HG03108 (cell line): ENCODE results near the gene GEMIN4.
"Not testable (repeated sequence)": the region's sequence is repeated elsewhere in the genome, so short reads cannot be mapped to it uniquely, and the experiment has no call there.

ENCODE experiments used
- ATAC-seq: cut with Tn5 transposase; IDR thresholded peaks from one replicate; pipeline ENCODE4 v1.9.1; 2021; ENCODE audit warnings: moderate library complexity; ENCODE audit not compliant: unreplicated experiment

Gene GEMIN4

DNA sequence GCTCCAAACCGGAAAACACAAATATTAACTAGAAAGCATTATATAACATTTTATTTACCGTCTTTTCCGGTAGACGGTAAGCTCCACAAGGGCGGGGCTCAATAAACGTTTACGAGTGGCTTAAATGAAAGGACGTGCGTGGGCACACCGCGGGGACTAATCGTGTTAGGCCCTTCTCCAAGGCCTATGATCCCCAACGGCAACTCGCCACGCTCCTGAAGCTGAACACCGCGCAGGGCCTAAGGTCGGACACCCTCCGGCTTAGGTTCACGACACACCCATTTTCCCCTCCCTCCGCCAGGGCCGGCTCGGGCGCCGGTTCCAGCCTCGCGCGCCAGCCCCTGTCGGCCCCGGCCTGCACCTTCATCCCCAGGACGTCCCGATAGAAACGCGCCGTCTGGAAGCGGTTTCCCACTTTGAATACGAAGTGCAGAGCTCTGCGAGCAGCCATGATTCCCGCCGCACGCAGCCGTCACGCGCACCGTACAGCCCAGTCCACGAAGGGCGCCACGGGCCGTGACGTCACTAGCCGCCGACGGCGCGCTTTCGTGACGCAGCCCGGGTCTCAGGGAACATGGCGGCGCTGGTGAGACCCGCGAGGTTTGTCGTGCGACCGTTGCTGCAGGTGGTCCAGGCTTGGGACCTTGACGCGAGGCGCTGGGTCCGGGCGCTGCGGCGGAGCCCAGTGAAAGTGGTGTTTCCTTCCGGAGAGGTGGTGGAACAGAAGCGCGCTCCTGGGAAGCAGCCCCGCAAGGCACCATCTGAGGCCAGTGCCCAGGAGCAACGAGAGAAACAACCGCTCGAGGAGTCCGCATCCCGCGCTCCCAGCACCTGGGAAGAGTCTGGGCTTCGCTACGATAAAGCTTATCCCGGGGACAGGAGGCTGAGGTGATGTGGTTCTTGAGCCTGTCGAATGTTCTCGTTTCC, 30.0 kb upstream of the GEMIN4 start, which contains the start of the genes GLOD4 and MRM3:
Gene GLOD4, minus strand, starts transcription at position 476 of the 927 bp plus-strand sequence. Its CDS starts 25 bp downstream, at position 451.
Gene MRM3, plus strand, starts transcription at position 549 of the 927 bp plus-strand sequence. Its CDS starts 26 bp downstream, at position 575.
- peak; percentile 74 for ATAC-seq

DNA sequence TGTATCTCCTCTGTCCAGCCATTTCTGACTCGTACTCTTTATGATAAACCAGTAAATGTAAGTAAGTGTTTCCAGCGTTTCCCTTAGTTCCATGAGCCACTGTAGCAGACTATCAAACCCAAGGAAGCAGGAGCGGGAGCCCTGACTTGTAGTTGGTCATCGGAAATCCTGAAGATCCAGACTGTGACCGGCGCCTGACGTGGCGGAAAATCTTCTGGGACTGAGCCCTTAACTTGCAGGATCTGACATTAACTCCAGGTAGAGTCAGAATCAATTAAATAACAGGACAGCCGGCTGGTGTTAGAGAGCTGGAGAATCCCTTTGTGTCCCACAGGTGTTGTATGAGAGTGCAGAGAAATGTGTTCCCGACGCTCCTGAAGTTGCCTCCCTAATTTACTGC, 26.0 kb upstream of the GEMIN4 start:
- ATAC-seq, result no peak

DNA sequence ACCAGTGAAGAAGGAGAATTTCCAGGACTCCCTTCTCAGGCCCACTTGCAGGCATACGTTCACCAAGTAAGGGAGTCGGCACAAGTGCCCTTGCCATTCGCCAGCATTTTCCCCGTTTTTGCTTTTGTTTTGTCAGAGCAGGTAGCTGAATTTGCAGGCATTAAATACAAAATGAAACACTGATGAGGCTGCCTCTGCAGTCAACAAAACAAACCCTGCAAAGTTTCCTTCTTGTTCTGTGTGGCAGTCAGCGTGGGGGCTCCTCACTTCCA, 22.2 kb upstream of the GEMIN4 start:
- no peak for ATAC-seq

DNA sequence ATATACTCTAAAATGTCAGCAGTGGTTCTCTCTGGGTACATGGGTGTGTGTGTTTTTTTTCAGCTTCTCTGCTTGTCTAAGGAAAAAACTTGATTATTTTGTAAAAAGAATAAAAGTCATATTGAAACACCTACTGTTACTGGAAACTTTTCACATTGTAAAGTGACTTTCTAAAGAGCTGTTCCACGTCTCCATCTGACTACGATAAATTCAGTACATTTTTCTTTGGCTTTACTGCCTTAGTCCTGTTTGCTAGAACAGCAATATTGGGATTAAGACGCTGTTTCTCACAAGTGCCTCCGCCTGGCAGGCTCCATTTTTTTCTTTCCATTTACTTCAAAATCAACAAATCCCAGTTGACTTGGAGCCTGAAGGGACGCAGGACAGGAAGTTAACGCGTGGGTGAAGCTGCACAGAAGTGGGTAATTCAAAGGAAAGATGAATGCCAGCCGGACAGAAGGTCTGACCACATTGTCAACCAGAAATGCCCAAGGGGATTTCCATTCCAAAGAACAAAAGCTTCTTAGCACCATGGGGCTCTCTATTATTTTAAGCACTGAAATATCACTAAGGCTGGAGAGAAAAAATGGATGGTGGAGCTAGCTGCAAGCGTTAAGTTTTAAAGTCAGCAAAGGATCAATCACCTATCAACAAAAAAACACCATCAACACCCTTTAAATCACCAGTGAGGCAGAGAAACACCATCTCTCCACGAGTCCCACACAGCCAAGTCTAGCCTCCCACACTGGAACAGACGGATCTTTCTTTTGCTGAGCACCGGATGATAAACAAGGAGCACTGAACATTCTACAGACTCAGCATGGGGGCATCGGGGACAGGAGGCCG, 21.6 kb upstream of the GEMIN4 start:
- ATAC-seq, result no peak

DNA sequence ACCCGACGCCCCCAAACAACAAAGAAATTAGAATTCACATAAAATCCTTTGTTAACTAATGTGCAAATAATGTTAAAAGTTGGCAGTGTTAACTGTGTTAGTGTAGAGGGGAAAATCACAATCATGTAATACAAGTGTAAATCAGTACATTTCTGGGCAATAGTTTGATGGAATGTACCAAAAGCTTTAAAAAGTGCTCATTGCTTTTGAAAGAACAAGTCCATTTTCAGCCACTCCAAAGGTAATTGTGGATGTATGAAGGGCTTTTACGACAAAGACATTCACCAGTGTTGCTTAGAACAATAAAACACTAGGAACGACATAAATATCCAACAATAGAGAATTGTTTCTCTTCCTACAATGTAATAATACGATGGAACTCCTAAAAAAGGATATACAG, 21.0 kb upstream of the GEMIN4 start:
- no peak for ATAC-seq

DNA sequence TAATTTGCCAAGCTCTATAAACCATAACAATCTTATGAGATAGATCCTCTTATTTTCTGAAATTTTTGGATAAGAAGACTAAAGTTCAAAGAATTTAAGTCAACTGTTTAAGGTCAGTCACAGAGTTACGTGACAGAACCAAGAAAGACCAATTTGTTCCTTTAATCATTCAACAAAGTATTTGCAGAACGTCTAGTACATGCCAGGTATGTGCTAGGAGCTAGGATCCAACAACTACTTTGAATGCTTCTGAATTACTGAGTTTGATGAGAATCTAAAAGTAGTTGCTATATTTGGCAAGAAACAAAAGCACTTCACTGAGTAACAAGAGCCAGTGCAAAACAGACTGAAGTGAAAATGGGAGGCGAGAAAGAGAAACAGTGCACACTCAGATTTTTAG, 15.0 kb upstream of the GEMIN4 start:
- ATAC-seq, result no peak

DNA sequence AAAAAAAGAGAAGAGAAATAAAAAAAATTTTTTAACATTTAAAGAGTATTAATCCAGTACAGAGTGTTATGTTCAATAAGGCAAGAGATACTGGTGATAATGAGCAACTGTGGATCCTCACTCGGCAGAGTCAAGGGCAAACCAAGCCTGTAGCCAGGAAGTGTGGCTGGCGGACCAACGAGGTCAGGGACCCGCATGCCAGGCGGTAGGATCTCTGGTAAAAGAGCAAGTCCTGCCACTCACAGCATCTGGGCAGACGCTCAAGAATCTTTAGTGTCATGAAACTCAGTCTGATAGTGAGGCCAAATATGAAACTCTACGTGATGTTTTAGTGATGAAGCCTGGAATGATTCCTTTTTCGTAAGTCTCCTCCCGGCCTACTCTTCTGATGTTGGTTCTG, 8.3 kb upstream of the GEMIN4 start:
- no peak for ATAC-seq

DNA sequence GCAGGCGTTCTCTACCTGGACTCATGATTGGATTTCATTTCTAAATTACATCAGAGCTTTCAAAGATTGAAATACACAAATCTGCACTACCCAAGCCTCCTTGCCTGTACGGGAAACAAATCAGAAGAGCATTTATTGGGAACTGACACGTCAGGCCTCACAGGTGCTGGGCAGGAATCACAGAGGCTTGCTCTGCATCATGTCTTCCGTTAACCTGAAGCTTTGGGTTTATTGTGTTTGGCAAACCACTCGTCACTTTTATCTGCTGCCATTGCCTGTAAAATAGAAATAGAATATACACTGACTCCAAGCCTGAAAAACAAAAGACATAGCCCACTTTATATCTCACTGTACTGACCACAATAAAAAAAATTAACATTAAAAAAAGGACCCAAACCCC, 7.9 kb upstream of the GEMIN4 start:
- no peak for ATAC-seq

DNA sequence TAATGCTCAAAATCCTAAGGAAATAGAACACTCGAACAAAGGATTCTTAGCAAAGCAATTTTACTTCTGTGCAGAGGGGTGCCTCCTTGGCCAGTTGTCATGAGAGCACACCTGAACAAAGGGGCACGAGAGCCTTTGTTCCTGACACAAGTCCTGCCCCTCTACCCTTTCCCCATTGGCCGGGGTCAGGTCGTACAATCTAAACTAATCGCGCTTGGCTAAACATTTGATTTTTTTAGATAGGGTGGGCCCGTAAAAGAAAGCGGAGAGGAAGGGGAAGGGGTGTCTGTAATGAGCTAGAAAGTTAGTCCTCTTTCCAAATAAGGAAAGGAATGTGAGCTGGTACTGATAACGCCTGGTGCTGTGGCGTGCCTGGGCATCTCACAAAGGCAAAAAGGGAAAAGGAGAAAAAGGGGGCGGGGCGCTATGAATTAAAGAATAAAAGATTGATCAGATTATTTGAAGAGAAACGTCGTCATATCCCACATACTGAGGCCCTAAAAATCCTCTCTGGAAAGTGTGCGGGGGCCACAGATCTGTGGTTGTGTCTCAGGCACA, 4.0 kb upstream of the GEMIN4 start:
- ATAC-seq, result not testable (repeated sequence)

DNA sequence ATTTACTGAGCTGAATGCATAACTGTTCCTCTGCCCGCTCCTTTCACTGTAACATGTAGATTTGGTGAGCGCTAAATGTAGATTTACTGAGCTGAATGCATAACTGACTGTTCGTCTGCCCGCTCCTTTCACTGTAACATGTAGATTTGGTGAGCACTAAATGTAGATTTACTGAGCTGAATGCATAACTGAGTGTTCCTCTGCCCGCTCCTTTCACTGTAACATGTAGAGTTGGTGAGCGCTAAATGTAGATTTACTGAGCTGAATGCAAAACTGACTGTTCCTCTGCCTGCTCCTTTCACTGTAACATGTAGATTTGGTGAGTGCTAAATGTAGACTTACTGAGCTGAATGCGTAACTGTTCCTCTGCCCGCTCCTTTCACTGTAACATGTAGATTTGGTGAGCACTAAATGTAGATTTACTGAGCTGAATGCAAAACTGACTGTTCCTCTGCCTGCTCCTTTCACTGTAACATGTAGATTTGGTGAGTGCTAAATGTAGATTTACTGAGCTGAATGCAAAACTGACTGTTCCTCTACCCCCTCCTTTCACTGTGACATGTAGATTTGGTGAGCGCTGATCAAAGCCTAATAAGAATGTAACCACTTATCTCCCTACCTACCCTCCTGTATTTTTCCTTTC, 3.4 kb upstream of the GEMIN4 start:
- ATAC-seq, result not testable (repeated sequence)

DNA sequence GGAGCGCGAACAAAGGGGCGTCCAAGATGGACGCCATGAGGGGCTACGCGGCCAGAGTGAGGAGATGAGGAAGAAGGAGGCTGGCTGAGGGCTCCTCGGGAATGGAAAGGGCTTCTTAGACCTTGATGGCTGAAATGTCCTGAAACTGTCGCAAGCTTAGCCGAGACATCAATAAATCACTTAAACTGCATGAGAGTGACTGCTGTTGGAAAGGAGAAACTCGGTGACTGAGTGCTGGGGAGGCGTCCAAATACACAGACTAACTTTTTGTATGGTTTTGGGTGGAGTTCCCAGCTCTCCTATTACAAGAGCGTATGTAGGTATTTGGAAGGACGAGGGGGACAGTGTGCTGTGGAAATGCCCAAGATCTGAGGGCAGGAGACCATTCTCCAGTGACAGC, 1.4 kb upstream of the GEMIN4 start:
- no peak for ATAC-seq

DNA sequence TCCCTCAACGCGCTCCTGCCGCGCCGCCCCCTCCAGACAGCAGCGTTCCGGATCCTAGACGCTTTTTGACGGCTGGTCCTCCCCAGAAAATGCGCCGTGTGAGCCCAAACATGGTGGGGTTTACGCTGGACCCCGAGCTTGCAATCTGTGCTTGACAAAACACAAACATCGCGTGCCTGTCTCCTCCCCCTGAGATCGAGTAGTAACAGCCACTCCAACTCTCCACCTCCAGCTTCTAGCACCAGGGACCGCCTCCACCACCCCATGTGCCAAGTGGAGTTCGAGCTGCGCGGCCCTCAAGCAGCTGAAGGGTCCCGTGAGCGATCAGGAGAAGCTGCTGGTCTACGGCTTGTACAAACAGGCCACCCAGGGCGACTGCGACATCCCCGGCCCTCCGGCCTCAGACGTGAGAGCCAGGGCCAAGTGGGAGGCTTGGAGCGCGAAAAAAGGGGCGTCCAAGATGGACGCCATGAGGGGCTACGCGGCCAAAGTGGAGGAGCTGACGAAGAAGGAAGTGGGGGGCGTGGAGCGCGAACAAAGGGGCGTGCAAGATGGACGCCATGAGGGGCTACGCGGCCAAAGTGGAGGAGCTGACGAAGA, 656 bp upstream of the GEMIN4 start:
- no peak for ATAC-seq

DNA sequence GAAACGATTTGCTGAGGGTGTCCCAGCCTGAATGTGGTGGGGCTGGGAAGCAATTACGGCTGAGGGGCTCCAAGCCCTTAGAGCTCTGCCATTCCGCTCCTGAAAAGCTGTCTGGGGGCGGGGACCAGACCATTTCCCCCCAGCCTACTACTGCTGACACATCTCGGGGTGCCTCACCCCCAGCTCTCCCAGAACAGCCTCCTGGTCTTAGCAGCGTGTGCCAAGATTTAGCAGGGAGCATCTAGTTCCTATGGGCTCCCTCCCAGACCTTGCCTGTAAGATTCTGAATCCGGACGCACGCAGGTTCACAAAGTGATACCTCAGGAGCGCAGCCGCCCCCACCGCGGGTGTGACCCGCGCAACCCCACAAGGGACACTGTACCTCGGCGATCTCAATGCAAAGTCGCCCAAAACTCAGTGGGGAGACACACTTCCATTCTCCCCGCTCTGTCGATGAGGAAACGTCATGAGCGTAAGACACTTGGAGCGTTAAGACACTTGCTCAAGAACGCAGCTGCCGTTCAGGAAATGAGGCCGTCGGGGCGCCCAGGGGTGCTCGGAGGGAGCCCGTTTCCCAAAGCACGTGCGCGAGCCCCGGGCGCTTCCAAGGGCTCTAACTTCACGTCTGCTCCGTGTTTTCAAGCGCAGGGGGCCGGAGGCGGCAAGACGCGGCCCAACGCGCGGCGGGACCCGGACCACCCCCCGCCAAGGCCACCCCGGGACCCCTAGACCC, 629 bp downstream of the GEMIN4 start:
- ATAC-seq, result peak; percentile 24

DNA sequence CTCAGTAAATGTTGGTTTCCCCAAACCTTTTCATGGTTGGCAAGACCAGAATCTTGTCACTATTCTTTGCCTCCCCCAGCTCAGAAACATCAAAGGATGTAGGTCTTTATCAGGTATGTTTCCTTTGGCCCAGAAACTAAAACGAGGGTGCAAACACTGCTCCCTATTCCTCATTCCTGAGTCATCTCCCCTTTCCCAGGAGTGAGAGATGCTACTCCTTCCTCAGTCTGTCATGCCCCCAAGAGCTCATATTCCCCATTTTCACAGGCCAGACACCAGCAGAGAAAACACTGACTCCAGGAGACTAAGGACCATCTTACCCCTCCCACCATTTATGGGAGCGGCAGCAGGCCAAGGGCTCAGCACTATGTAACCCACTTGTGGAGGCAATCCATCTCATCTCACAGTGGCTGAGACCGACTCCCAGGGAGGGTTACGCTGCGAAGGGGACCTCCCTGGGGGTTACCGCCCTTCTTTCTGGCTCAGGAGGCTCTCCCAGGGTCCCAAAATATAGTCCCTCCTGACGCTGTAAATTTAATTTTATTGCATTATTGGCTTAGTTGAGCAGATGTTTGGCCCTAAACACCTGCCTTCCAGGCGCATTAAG, 1.5 kb downstream of the GEMIN4 start:
- ATAC-seq, result no peak

DNA sequence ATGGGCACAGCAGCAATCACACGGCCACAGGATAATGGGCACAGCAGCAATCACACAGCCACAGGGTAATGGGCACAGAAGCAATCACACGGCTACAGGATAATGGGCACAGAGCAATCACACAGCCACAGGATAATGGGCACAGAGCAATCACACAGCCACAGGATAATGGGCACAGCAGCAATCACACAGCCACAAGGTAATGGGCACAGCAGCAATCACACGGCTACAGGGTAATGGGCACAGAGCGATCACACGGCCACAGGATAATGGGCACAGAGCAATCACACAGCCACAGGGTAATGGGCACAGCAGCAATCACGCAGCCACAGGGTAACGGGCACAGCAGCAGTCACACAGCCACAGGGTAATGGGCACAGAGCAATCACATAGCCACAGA, 2.7 kb downstream of the GEMIN4 start:
- ATAC-seq, result not testable (repeated sequence)

DNA sequence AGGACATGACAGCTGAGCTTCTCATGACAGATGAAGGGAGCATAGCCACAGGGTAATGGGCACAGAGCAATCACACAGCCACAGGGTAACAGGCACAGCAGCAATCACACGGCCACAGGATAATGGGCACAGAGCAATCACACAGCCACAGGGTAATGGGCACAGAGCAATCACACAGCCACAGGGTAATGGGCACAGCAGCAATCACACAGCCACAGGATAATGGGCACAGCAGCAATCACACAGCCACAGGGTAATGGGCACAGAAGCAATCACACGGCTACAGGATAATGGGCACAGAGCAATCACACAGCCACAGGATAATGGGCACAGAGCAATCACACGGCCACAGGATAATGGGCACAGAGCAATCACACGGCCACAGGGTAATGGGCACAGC, 3.5 kb downstream of the GEMIN4 start:
- ATAC-seq, result not testable (repeated sequence)

DNA sequence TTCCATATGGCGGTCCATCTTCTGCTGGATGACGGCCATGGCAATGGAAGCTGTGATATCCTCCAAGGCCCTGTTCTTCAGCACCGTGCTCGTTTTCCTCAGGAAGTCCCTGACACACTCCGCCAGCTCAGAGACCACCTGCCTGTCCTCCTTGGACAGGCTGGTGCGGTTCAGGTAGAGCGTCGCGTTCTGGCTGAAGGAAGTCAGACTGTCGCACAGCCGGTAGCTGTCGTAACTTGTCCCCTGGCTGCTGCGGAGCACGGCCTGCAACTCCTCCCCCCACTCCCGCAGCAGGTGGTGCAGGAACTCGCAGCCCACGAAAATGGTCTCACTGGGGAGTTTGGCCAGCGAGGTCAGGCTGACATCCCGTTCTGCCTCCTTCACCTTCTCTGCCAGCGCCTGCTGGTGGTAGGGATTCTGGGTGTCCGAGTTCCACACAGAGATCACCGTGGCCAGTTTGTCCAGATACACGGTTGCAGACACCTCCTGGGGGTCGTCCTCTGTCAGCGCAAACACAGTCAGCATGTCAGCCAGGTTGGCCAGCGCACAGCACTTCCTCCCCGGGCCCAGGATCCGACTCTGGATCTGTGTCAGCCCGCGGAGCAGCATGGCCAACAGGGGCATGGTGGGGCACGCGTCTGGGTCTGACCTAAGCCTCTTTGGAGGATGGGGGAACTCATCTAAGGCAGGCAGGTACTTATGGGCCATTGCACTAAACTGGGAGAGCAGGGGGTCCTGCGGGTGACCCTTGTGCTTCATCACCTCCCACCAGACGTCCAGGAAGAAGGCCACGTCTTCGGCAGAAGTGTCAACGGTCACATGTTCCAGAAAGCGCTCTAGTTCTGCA, 5.1 kb downstream of the GEMIN4 start:
- no peak for ATAC-seq

DNA sequence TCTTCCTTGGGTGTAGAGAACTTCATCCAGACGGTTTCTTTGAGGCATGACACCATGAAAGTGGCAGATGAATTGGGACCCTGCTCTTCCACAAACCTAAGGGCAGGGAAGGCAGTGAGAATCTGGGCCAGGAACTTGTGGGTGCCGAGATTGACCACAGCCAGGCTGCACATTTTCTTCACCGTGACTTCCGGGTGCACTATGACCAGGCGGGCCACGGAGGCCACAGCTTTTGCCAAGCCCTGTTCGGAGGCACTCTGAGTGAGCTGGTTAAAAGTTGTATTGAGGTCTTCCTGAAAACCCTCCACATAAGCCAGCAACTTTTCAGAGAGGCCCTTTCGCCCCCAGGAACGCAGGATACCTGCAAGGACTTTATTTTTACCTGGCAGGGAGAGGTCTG, 5.9 kb downstream of the GEMIN4 start:
- ATAC-seq, result no peak

DNA sequence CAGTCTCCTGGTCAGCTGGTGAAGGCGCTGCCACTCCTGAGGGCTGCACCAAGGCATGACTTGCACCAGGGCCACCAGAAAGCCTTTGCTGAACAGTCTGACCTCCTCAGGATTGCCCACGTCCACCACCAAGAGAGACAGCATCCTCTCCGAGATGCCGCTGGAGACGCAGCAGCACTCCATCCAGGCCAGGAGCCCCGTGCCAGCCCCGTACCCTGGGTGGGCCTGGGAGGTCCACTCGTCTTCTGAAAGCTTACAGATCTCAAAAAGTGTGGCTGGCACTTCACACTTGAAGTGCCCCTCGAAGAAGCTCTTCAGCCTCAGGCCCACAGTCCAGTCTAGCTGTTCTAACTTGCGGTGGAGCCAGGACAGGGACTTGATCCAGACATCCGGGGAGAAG, 6.7 kb downstream of the GEMIN4 start:
- ATAC-seq, result no peak
